HG03354 (cell line): ENCODE results near the gene PTPRN2.
"Not testable (repeated sequence)": the region's sequence is repeated elsewhere in the genome, so short reads cannot be mapped to it uniquely, and the experiment has no call there.

Source experiments
- ATAC-seq: cut with Tn5 transposase; IDR thresholded peaks from one replicate; pipeline ENCODE4 v1.9.1; 2021; ENCODE audit warnings: mild to moderate bottlenecking; ENCODE audit not compliant: unreplicated experiment, poor library complexity, severe bottlenecking

Gene PTPRN2

DNA sequence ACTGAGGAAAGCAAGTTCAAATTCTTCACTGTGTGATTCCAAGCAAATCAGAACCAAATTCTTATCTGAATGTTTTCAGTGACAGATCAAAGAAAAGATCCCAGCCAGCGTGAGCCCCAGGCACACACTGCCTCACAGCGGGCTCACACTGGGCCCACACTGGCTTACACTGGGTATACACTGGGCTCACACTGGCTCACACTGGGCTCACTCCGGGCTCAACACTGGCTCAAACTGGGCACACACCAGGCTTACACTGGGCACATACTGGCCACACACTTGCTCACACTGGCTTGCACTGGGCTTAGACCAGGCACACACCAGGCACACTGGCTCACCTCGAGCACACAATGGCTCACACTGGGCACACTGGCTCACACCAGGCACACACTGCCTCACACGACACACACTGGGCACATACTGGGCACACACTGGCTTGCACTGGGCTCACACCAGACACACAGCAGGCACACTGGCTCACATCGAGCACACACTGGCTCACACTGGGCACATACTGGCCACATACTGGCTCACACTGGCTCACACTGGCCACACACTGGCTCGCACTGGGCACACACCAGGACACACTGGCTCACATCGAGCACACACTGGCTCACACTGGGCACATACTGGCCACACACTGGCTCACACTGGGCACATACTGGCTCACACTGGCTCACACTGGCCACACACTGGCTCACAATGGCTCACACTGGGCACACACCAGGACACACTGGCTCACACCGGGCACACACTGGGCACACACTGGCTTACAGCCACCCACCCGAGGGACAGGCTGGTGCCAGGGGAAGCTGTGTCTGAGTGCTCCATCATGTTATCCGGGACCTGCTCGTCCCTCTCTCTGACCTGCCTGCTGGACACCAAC lies 156.3 kb downstream of the PTPRN2 start:
- no peak for ATAC-seq

- ATAC-seq, result no peak
These were observed 157.2 kb downstream of the PTPRN2 start for GRCh38 chr7:158430308-158431034.

GRCh38 chr7:158428837-158429753 lies 158.5 kb downstream of the PTPRN2 start:
- no peak for ATAC-seq

- no peak for ATAC-seq
These were observed 159.3 kb downstream of the PTPRN2 start for GRCh38 chr7:158428131-158428836.

- ATAC-seq, result not testable (repeated sequence)
These were observed 161.9 kb downstream of the PTPRN2 start for GRCh38 chr7:158425676-158426075.

DNA sequence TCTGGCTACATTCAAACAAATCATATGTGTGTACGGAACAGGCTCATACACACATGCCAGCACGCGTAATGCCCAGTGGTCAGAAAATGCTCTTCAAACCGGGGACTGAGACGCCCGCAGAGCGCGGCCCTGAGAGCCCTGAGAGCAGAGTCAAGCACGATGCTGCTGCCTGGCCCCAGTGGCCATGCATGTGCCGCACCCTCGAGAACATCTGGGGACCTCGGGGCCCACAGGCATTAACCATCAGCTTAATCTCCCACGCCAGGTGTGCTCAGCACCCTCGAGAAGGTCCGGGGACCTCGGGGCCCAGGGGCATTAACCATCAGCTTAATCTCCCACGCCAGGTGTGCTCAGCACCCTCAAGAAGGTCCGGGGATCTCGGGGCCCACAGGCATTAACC lies 163.1 kb downstream of the PTPRN2 start:
- no peak for ATAC-seq

- ATAC-seq, result no peak
These were observed 163.6 kb downstream of the PTPRN2 start for GRCh38 chr7:158424011-158424410.

DNA sequence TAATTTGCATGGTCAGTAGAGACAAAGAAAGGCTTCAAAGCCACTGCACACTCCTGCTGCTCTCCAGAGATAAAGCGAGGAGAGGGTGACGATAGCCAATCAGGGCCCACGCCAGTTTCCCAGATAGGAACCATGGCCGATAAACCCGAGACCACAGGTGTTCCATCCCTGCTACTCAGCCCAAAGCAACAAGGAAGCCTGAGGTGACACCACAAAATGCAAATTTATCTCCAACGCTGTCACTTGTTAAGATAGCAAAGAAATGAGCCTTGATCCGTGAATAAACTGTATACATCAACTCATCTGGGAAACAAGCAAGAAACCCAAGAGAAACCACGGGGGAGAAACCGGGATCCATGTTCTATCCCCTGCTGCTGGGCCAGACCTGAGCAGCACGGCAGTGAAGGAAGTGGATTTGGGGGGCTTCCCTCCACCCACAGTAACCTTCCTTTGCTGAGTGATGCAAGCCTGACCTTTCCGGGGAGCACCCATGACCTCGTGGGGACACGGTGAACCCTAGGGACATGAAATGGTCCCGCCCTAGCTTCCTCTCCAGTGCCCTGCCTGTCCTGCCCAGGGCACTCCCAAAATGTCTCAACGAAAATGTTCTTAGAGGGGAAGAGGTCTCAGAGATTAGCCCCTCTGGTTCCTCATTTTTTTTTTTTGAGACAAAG lies 164.6 kb downstream of the PTPRN2 start:
- ATAC-seq, result no peak

- ATAC-seq, result no peak
These were observed 165.3 kb downstream of the PTPRN2 start for GRCh38 chr7:158422196-158422886.

GRCh38 chr7:158421361-158421760 lies 166.3 kb downstream of the PTPRN2 start:
- ATAC-seq, result no peak

DNA sequence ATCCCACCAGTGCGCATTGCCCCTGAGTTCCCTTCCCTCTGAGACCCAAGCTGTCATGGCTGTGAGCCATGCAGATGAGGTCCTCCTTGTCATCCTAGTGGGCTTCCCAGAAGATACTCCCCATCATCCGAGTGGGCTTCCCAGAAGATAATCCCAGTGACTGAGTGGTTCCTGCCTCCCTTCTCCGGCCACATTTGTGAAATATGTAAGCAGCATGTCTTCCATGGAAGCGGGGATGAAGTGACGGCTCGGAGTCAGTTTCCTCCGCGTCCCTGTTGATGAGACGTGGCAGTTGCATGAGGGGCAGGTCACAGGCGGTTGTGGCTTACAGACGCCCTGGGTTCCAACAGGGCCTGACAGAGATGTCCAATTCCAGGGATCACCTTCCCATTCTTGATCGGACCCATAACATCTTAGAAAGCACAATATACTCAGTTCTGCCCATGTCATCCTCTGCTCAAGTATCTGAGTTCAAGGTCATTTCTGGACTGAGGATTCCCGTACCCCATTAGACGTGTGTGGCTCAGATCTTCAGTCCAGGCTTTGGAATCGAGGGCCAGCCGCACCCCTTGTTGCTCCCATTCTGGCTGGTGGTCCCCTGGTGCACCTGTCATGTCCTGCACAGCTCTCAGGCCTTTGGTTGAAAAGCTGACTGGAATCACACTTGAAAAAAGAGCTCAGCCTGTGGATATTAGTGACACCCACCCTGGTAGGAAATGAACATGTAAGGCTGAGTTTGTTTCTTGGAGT lies 166.9 kb downstream of the PTPRN2 start:
- no peak for ATAC-seq

GRCh38 chr7:158419238-158419785 lies 168.3 kb downstream of the PTPRN2 start:
- ATAC-seq, result no peak

DNA sequence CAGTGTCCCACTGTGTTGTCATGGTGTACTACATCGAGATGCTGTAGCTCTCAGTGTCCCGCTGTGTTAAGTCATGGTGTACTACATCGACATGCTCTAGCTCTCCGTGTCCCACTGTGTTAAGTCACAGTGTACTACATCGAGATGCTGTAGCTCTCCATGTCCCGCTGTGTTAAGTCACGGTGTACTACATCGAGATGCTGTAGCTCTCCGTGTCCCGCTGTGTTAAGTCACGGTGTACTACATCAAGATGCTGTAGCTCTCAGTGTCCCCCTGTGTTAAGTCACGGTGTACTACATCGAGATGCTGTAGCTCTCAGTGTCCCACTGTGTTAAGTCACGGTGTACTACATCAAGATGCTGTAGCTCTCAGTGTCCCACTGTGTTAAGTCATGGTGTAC lies 169.2 kb downstream of the PTPRN2 start:
- not testable (repeated sequence) for ATAC-seq

- no peak for ATAC-seq
These were observed 171.2 kb downstream of the PTPRN2 start for GRCh38 chr7:158416283-158416933.

DNA sequence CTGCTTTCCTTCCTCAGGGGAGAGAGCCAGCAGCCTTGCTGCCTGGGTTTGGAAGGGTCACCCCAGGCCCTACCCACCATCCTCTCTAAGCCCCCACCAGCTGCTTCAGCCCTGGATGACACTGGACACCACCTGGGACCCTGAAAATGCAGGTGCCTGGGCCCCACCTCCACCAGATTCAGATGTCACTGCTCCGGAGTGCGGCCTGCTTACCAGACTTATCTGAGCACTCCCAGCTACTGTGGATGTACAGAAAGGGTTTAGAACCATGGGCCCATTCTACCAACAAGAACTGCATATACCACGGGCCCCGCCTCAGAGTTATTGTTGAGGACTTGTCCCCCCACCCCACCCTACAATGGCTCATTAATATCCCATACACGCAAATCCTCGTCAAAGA lies 172.3 kb downstream of the PTPRN2 start:
- ATAC-seq, result no peak

DNA sequence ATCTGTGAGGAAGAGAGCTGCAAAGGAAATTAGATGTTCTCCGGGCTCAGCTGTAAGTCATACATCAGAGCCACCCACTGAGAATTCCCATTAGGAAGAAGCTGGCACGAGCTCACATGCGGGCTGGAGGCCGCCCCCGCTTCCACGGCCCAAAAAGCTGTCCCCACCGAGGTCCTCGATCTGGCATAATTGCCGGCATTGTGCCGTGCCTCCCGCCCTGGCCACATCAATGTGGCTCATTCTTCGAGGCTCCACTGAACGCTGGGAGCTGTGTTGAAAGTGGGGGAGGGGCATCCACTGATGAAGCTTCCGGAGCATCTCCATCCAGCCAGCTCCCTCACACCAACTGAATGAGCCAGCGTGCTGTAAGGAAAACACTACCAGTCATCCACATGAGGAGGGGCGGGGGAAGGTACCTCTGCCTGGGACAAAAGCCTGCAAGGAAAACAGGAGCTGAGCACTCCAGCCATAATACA lies 173.1 kb downstream of the PTPRN2 start:
- ATAC-seq, result no peak

GRCh38 chr7:158414002-158414401 lies 173.6 kb downstream of the PTPRN2 start:
- ATAC-seq, result no peak
